Gastroesophageal sphincter (tissue), 3 donors: ENCODE data around the gene FHOD3.

Experiments used
- CTCF ChIP-seq, 4 experiments: fragments of 200-600 bp in 2 of 4; fragments of 450-650 bp in 2 of 4; sonication (generic) in 1 of 4; IDR thresholded peaks; one replicate each; pipeline ENCODE4 v1.5.1; 2017 to 2019; ENCODE audit warnings: antibody characterized with exemption in 4 of 4, mild to moderate bottlenecking in 2 of 4, moderate library complexity in 2 of 4
- EP300 ChIP-seq: sonication (generic); formaldehyde crosslinking; IDR thresholded peaks from one replicate; pipeline ENCODE4 v1.6.1; 2017; ENCODE audit warnings: antibody characterized with exemption, mild to moderate bottlenecking
- POLR2A ChIP-seq, 2 donors: fragments of 450-650 bp; IDR thresholded peaks; one replicate each; pipeline ENCODE4 v1.6.1; 2017; ENCODE audit warnings: antibody characterized with exemption in 2 of 2, mild to moderate bottlenecking in 2 of 2, moderate library complexity in 1 of 2
- POLR2AphosphoS5 ChIP-seq: sonication (generic); formaldehyde crosslinking; IDR thresholded peaks from one replicate; pipeline ENCODE4 v1.6.1; 2017; ENCODE audit warnings: antibody characterized with exemption

GRCh38 chr18:36327352-36328316 is 30.1 kb downstream of the FHOD3 start:
- TF ChIP-seq POLR2AphosphoS5 = no peak
- TF ChIP-seq CTCF (IDR thresholded peaks at IDR 0.05) = no peak
- TF ChIP-seq EP300 = no peak
- TF ChIP-seq POLR2A (IDR thresholded peaks at IDR 0.05) = no peak
